Measurements from ENCODE around the gene MITD1.
"Not testable (repeated sequence)": the region's sequence is repeated elsewhere in the genome, so short reads cannot be mapped to it uniquely, and the experiment has no call there.

Gene MITD1

DNA sequence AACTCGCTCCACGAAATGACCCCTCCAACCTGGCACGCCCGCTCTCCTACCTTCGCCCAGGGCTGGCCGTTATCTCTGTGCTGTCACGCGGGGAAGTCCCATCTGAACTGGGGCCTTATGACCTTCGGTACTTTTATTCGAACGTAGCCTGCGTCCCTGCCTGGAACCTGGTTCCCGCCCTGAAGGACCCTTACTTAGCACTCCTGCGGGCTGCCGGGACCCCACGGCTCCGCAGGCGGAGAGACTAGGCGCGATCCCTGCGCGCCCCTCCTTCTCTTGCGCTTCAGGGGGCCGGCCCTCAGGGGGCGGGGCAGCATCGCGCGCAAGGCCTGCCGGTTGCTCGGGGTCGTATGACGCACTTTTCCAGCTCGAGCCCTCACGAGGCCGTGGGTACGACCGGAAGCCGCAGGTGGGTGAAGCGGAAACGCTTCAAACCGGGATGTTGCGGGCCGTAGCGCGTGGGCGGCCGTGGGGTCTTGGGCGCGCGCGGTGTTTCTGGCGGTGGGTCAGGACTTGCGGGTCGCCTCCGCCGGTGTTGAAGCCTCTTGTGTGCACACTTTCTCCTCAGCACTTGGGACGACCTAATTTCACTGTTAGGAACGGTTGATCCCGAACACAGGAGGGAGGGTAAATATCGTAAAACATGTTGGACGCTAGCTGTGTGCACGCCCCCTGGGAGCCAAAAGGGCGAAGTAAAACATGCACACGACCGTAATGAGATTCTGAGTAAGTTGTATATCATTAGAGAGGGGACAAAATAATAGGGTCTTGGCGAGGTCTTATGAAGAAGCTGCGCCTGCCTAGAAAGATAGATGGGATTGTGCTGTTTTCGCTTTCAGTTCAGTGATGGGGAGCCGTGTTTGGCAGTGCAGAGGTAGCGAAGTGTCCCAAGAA, 26.0 kb downstream of the MITD1 start, which contains the start of the genes LIPT1 and TSGA10:
Gene LIPT1 (plus strand): TSS at position 325 of the 894 bp plus-strand sequence. CDS start 6,991 bp downstream, outside the sequence.
Gene TSGA10 (minus strand): TSS at position 300 of the 894 bp plus-strand sequence. CDS start 45,503 bp downstream, outside the sequence.
- peak; percentile 91 for DNase-seq (ENCODE audit: low read depth)

DNA sequence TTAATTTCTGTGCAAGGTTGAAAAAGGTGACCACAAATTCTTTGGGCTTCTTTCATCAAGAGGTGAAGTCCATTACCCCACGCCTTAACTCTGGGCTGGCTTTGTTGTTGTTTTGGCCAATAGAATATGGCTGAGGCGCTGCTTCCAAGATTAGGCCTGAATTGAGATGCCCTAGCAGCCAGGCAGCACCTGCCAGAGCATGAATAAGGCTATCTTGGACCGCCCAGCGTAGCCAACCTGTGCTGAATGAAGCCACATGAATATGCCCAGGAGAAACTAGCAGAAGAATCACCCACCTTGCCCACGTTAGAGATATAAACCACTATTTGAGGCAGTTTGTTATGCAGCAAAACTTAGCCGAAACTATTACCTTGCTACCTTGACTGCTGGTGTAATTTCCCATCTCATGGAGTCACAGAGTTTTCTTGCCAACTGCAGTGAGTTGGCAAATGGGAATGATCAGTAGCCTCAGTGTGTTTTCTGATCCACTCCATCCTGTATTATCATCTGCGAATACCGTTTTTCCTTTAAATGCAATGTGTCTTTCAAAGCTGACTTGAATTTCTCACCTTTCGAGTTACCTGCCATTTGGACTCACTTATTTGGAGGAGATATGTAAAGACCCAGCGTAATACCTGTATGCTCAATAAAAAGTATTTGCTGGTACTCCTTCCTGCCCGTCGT, 26.8 kb downstream of the MITD1 start:
- DNase-seq (ENCODE audit: low read depth) = no peak

DNA sequence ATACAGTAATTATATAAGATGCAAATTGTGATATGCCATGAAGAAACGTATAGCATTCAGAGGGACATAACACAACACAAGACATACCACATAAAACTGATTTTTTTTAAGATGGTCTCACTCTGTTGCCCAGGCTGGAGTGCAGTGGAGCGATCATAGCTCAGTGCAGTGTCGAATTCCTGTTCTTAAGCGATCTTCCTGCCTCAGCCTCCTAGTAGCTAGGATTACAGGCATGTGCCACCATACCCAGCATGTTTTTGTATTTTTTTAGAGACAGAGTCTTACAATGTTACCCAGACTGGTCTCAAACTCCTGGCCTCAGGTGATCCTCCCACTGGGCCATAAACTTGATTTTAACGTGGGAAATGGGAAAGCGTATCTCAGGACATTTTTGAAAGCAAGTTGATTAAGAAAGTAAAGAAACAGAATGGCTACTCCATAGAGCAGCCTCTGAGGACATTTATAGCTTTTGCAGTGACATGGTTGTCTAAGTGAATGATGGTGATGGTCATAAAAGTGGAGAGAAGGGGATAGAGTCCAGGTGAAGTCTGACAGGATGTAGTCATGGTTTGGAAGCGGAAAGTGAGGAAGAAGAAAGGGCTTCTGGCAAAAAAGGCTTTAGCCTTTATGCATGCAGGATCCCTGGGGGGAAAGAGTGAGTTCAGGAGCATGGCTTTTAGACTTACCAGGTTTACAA, 28.5 kb downstream of the MITD1 start:
- no peak for DNase-seq (ENCODE audit: low read depth)

DNA sequence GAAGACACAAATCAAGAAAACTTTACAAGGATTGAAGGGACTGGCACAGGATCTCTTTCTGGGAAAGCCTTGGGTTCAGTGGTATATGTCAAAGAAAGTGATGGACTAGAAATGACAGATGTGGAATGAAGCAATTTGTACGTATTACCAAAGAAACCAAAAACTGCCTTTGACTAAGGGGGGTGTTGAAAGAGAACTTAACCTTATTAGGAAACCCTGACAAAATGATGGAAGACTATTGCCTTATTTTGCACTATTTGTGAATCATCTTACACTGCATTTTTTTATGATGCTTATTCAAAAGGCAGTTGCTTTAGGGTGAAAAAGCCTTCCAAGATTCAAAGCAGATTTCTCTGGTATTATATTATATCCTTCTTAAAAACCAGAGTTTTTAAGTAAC, 30.2 kb downstream of the MITD1 start:
- no peak for DNase-seq (ENCODE audit: low read depth)

DNA sequence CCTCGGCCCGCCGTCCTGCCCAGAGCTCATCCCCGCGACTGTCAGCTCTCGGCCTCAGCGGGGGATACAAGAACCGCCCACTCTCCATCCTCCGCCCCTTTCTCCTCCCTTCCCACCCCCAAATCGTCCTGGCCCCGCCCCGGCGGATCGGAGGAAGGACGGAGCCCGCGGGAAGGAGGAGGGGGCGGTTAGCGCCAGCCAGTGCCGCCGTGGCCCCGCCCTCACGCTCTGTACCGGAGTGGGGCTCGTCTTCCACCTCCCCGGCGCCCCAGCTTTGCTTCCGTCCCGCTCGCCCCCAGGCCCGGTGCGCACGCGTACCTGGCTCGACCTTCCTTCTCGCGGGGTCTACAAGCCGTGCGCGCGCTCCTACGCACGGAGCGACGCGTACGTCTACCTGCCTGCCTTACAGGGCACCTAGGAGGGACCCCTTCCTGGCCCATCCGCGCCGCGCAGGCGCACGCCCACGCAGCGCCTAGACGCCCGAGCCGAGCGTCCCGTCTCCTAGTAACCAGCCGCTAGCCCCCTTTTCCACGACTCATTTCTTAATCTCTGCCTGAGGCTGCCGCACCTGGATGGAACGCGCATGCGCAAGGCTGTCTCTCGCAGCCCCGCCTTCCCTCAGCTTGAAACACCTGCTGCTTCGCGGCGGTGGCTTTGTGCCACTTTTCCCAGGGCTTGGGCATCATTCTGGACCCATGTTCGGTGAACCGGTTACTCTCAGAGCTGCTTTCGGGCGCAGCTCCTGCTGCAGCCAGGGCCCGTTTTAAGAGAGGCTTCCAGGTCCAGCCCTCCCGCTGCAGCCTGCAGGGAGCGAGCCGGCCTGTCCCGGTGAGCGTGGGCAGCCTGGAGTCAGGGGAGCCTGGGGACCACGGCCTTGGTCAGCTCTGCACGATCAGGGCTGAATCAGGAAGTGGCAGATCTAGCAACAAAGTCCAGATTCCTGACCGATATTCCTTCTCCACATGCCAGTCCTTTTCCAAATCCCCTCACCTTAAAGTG, 39.4 kb downstream of the MITD1 start, which contains the start of gene C2orf15:
Gene C2orf15 (plus strand): TSS at position 598 of the 999 bp plus-strand sequence. CDS start 8,852 bp downstream, outside the sequence.
- DNase-seq (ENCODE audit: low read depth) = peak; percentile 97

DNA sequence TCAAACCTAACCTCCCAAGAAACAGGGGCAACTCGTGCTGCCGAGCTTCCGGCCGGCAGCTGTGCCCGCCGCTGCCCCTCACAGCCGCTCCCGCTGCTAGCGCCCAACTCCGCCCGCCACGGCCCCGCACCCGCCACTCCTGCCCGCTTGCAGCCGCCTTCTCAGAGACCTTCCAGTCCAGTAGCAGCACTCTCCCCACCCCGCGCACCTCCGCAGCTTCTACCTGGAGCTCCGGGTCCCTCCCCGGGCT, 40.1 kb downstream of the MITD1 start:
- no peak for DNase-seq (ENCODE audit: low read depth)

DNA sequence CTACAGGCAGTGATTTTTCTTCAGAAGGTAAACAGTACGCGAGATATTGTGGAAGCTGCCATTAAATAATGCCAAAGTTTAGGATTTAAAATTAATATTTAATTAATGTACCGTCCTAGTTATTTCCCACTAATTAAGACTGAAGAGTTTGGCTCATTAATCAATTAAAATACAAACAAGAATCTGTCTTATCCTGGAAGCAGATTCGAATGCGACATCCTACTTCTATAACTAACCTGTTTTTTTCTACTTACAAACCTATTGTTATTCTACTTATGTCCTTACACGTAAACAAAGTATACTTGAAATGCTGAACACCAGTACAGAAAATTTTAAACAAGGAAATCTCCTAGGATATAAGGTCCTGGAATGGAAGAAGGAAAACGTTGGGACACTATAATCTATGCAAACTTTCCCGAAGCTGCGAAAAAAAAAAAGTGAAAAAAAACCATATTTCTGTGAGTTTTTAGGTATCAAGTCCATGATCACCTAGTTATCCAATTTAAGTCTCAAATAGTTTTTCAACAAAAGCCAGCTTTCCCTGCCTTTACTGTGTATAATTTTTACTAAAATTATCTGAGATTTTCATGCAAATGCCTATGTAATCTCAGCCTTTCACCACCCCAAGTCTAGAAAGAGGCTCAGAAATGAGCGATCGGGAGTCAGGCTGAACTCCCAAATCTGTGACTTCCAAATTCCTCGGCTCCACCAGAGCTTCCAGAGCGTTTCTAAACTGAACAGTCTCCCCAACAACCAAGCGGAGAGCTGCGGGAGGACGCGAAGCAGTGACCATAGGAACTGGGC, 40.6 kb downstream of the MITD1 start:
- no peak for DNase-seq (ENCODE audit: low read depth)

DNA sequence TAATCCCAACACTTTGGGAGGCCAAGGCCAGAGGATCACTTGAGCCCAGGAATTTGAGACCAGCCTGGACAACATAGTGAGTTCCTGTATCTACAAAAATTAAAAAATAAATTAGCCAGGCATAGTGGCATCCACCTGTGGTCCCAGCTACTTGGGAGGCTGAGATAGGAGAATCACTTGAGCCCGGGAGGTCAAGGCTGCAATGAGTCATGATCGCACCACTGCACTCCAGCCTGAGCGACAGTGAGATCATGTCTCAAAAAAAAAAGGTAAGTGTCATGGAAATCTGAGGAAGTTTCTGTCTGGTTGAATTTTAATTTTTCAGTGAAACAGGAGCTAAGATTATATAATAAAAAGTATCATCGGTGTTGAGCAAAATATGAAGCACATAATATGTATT, 41.9 kb downstream of the MITD1 start:
- no peak for DNase-seq (ENCODE audit: low read depth)

DNA sequence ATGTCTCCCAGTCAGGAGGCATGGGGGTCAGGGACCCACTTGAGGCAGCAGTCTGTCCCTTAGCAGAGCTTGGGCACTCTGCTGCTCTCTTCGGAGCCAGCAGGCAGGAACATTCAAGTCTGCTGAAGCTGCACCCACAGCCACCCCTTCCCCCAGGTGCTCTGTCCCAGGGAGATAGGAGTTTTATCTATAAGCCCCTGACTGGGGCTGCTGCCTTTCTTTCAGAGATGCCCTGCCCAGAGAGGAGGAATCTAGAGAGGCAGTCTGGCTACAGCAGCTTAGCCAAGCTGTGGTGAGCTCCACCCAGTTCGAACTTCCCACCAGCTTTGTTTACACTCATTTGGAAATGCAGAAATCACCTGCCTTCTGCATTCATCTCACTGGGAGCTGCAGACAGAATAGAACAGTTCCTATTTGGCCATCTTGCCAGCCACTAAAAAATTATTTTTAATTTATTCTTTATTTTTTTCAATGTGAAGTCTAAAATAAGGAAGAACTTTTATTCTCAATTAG, 45.8 kb downstream of the MITD1 start:
- not testable (repeated sequence) for DNase-seq (ENCODE audit: low read depth)

DNA sequence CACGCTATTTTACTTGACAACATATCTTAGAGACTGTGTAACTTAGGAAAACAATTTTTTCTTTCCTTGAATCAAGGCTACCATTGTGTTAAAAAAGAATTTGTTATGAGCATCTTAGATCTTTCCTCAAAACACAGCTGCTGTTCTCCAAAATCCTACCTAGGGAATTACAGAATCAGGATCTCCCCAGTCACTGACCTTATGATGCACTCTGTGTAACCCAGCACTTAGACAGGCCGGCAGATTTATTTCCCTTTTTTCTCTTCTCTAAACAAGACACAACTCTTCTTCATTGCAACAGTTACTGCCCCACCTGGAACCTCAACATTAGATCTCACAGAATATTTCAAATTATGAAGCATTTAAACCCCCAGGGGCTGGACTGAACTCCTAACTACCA, 52.9 kb downstream of the MITD1 start:
- no peak for DNase-seq (ENCODE audit: low read depth)
